Neural progenitor cell (in vitro differentiated cells): ENCODE results near the gene BICDL2. TPM values are rescaled to one million over a fixed set of nuclear protein-coding genes. Genes with fewer than 3 reads are reported as not detected.
"Not testable (repeated sequence)": the region's sequence is repeated elsewhere in the genome, so short reads cannot be mapped to it uniquely, and the experiment has no call there.

Source experiments
- DNase-seq: peaks from one replicate; pipeline ENCODE4 v3.0.0-alpha.2; 2016; ENCODE audit warnings: low spot score
- H2AFZ ChIP-seq: fragments of 200-600 bp; sonication (generic); replicated peaks from 2 replicates; pipeline ENCODE4 v1.6.1; 2016; ENCODE audit warnings: antibody characterized with exemption
- H3F3A ChIP-seq: fragments of 200-600 bp; sonication (generic); 2 replicates; pipeline ENCODE4 v1.6.1; 2016; ENCODE audit warnings: antibody characterized with exemption, low read depth
- H3K27ac ChIP-seq: fragments of 200-600 bp; sonication (generic); 2 replicates; pipeline ENCODE4 v1.5.1; 2016; ENCODE audit warnings: mild to moderate bottlenecking
- H3K27me3 ChIP-seq: fragments of 200-600 bp; sonication (generic); 2 replicates; pipeline ENCODE4 v1.6.1; 2016; ENCODE audit warnings: mild to moderate bottlenecking, moderate library complexity
- H3K36me3 ChIP-seq: fragments of 200-600 bp; sonication (generic); 2 replicates; pipeline ENCODE4 v1.5.1; 2016
- H3K4me1 ChIP-seq: fragments of 200-600 bp; sonication (generic); 2 replicates; pipeline ENCODE4 v1.6.1; 2016; ENCODE audit warnings: mixed run types
- H3K4me2 ChIP-seq: fragments of 200-600 bp; sonication (generic); 2 replicates; pipeline ENCODE4 v1.6.1; 2016
- H3K4me3 ChIP-seq: fragments of 200-600 bp; sonication (generic); 2 replicates; pipeline ENCODE4 v1.5.1; 2016
- H3K79me2 ChIP-seq: fragments of 200-600 bp; sonication (generic); 2 replicates; pipeline ENCODE4 v1.6.1; 2016; ENCODE audit warnings: low read depth
- H3K9ac ChIP-seq: fragments of 200-600 bp; sonication (generic); 2 replicates; pipeline ENCODE4 v1.6.1; 2016
- H3K9me3 ChIP-seq: fragments of 200-600 bp; sonication (generic); 2 replicates; pipeline ENCODE4 v1.5.1; 2016; ENCODE audit warnings: low read depth
- H4K20me1 ChIP-seq: fragments of 200-600 bp; sonication (generic); 2 replicates; pipeline ENCODE4 v1.6.1; 2016; ENCODE audit warnings: low read depth
- H3K27ac Mint-ChIP-seq: 3 replicates; pipeline ENCODE4 v1.8.0; 2021; ENCODE audit warnings: mixed read lengths
- H3K27me3 Mint-ChIP-seq: 2 replicates; pipeline ENCODE4 v1.8.0; 2022; ENCODE audit warnings: low read depth, mild to moderate bottlenecking, inconsistent platforms, moderate library complexity, mixed read lengths; ENCODE audit not compliant: insufficient read depth
- H3K36me3 Mint-ChIP-seq: 3 replicates; pipeline ENCODE4 v1.8.0; 2021; ENCODE audit warnings: mixed read lengths
- H3K4me1 Mint-ChIP-seq: 3 replicates; pipeline ENCODE4 v1.8.0; 2021; ENCODE audit warnings: mixed read lengths
- H3K4me3 Mint-ChIP-seq: 3 replicates; pipeline ENCODE4 v1.8.0; 2021; ENCODE audit warnings: mild to moderate bottlenecking, moderate library complexity, mixed read lengths
- H3K9me3 Mint-ChIP-seq: 3 replicates; pipeline ENCODE4 v1.8.0; 2020; ENCODE audit warnings: mixed read lengths
- EZH2 ChIP-seq: fragments of 200-600 bp; sonication (generic); IDR thresholded peaks from 2 replicates; pipeline ENCODE4 v1.6.1; 2017; ENCODE audit warnings: antibody characterized with exemption, mild to moderate bottlenecking, moderate library complexity
- EZH2phosphoT487 ChIP-seq: fragments of 200-600 bp; sonication (generic); IDR thresholded peaks from 2 replicates; pipeline ENCODE4 v1.6.1; 2017; ENCODE audit warnings: antibody characterized with exemption
- total RNA-seq: library from RNA; depleted of rRNA; stranded (reverse); fragments of >200 nt; gene quantifications from 2 replicates; pipeline ENCODE4 v1.2.3, GENCODE V29; 2015; ENCODE audit warnings: low replicate concordance
- TF ChIP-seq, protein P1 (sequence below): fragments of 200-600 bp; sonication (generic); IDR thresholded peaks from 2 replicates; pipeline ENCODE4 v1.5.1; 2017; ENCODE audit warnings: antibody characterized with exemption, mild to moderate bottlenecking

The BICDL2 gene
- total RNA-seq, 1 donor from 2014 or later = not detected

DNA sequence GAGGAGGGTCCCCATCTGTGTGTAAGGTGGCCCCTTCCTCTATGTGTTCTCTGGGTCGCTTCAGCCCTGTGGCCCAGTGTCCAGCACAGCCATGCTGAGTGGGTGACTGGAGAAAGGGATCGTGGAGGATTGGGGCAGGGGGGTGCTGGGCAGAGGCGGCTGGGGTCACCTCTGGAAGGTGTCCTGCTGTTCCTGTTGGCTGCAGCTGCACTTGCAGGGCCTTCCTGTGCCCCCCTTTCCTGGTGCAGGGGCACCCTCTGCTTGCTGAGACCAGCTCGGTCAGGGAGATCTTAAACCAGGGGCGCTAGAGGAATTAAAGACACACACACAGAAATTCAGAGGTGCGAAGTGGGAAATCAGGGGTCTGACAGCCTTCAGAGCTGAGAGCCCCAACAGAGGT, 39.8 kb upstream of the BICDL2 start:
- Histone ChIP-seq H3K4me1 (no peaks in the 10 kb centered on the region), H3K27me3 (no peaks in the 10 kb centered on the region), H3K27ac (no peak overlapping the region), H3K36me3 (no peaks in the 10 kb centered on the region), H3K79me2 (no peaks in the 10 kb centered on the region), H3K9ac (no peak overlapping the region), H2AFZ (no peak overlapping the region), H3K9me3 (no peaks in the 10 kb centered on the region), H4K20me1 (no peaks in the 10 kb centered on the region), H3K4me3 (no peak overlapping the region), H3F3A (no peaks in the 10 kb centered on the region), H3K4me2 (no peak overlapping the region)
- Mint-ChIP-seq H3K36me3 (no peaks in the 10 kb centered on the region), H3K4me1 (peaks cover 14% of the 10 kb centered on the region), H3K4me3 (no peak overlapping the region), H3K27ac (no peak overlapping the region), H3K27me3 (peaks cover 12% of the 10 kb centered on the region), H3K9me3 (peaks cover 2% of the 10 kb centered on the region)
- TF ChIP-seq, protein P1, sequence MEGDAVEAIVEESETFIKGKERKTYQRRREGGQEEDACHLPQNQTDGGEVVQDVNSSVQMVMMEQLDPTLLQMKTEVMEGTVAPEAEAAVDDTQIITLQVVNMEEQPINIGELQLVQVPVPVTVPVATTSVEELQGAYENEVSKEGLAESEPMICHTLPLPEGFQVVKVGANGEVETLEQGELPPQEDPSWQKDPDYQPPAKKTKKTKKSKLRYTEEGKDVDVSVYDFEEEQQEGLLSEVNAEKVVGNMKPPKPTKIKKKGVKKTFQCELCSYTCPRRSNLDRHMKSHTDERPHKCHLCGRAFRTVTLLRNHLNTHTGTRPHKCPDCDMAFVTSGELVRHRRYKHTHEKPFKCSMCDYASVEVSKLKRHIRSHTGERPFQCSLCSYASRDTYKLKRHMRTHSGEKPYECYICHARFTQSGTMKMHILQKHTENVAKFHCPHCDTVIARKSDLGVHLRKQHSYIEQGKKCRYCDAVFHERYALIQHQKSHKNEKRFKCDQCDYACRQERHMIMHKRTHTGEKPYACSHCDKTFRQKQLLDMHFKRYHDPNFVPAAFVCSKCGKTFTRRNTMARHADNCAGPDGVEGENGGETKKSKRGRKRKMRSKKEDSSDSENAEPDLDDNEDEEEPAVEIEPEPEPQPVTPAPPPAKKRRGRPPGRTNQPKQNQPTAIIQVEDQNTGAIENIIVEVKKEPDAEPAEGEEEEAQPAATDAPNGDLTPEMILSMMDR = no peak
- TF ChIP-seq EZH2phosphoT487 (no peak), EZH2 (no peak)
- no peak for DNase-seq

DNA sequence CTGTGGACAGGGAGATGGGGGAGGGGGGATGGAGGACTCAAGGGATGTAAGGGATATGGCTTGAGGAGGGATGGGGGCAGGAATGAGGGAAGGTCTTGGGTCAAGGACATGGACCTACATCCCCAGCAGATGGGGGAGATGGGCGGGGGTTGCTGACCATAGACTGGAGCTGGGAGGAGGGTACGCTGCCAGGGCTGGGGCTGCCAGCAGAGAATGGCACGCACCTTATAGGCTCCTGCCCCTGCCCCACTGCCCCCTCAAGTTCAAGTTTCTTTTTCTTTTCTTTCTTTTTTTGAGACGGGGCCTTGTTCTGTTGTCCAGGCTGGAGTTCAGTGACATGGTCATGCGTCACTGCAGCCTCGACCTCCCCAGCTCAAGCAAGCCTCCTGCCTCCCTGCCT, 39.2 kb upstream of the BICDL2 start:
- not testable (repeated sequence) for H3K36me3 ChIP-seq, H3K4me2 ChIP-seq, H3F3A ChIP-seq, H2AFZ ChIP-seq, H3K9me3 Mint-ChIP-seq, DNase-seq, H3K4me3 Mint-ChIP-seq, H3K27me3 ChIP-seq, H4K20me1 ChIP-seq, H3K27ac Mint-ChIP-seq, H3K9me3 ChIP-seq, H3K9ac ChIP-seq, H3K4me1 ChIP-seq, H3K4me3 ChIP-seq, H3K79me2 ChIP-seq, H3K27ac ChIP-seq, H3K36me3 Mint-ChIP-seq
- Mint-ChIP-seq H3K4me1 (peaks cover 11% of the 10 kb centered on the region), H3K27me3 (peaks cover 12% of the 10 kb centered on the region)

DNA sequence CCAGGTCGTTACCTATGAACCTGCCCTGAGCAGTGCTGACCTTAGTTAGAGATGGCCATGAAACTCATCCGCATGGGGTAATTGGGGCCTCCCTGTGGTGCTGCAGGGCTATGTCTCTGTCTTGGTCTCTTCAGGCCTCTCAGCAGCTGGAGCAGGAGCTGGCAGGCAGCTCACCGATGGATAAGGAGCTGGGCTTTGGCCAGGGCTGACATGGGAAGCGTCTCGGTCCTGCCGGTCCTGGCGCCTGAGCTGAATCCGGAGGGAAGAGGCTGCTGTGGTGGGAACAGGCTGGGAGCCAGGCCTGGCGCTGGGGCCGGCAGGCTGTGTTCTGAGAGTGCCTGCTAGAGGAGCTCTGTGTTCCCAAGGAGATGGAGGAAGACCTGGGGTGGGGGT, 38.8 kb upstream of the BICDL2 start:
- Mint-ChIP-seq H3K4me1 (peaks cover 9% of the 10 kb centered on the region), H3K4me3 (no peak overlapping the region), H3K27me3 (peaks cover 12% of the 10 kb centered on the region), H3K36me3 (no peaks in the 10 kb centered on the region), H3K27ac (no peak overlapping the region), H3K9me3 (no peaks in the 10 kb centered on the region)
- Histone ChIP-seq H3K9ac (no peak overlapping the region), H3K4me3 (no peak overlapping the region), H3F3A (no peaks in the 10 kb centered on the region), H3K9me3 (no peaks in the 10 kb centered on the region), H2AFZ (no peak overlapping the region), H4K20me1 (no peaks in the 10 kb centered on the region), H3K36me3 (no peaks in the 10 kb centered on the region), H3K27ac (no peak overlapping the region), H3K4me1 (no peaks in the 10 kb centered on the region), H3K4me2 (no peak overlapping the region), H3K27me3 (no peaks in the 10 kb centered on the region), H3K79me2 (no peaks in the 10 kb centered on the region)
- no peak for DNase-seq
- TF ChIP-seq EZH2 = no peak
- TF ChIP-seq, protein P1 = no peak
- no peak for TF ChIP-seq EZH2phosphoT487

DNA sequence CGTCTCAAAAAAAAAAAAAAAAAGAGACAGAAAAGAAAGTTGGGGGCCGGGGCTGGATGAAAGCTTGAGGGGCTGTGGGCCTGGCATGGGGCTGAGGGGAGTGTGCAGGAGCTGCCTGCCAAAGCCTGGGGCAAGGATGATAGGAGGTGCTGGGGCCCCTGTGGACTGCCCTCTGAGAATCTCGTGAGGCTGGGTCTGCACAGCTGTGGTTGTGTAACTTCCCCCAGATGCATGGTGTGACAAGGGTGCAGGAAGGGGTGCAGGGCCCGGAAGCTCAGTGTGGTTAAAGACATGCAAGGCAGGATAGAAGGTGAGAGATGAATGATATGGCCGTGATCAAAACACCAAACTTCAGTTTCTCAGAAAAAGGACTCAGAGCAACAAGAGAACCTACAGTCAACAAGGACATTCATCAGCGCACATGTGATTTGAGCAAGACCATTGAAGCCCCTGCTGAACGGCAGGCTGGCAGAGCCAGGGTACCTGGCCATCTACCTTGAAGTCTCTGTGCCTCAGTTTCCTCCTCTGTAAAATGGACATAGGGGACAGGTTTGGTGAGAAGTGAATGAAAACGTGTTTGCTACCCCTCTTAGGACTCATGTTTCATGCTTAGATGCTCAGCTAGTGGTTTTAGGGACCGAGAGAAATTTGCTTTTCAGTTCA, 38.2 kb upstream of the BICDL2 start:
- Histone ChIP-seq H3K4me1 (no peaks in the 10 kb centered on the region), H3K36me3 (no peaks in the 10 kb centered on the region), H3K4me3 (no peak overlapping the region), H3K9ac (no peak overlapping the region), H3K4me2 (no peak overlapping the region), H3K9me3 (no peaks in the 10 kb centered on the region), H4K20me1 (no peaks in the 10 kb centered on the region), H3K27me3 (no peaks in the 10 kb centered on the region), H2AFZ (no peak overlapping the region), H3K27ac (no peak overlapping the region), H3F3A (no peaks in the 10 kb centered on the region), H3K79me2 (no peaks in the 10 kb centered on the region)
- Mint-ChIP-seq H3K9me3 (no peaks in the 10 kb centered on the region), H3K27me3 (peaks cover 15% of the 10 kb centered on the region), H3K36me3 (no peaks in the 10 kb centered on the region), H3K27ac (no peak overlapping the region), H3K4me3 (no peak overlapping the region), H3K4me1 (peaks cover 9% of the 10 kb centered on the region)
- no peak for TF ChIP-seq EZH2phosphoT487
- no peak for DNase-seq
